ENCODE measurements around the gene SLC25A51. TPM values are rescaled to one million over a fixed set of nuclear protein-coding genes. Genes with fewer than 3 reads are reported as not detected.
"Not testable (repeated sequence)": the region's sequence is repeated elsewhere in the genome, so short reads cannot be mapped to it uniquely, and the experiment has no call there.

SLC25A51 gene
- polyA plus RNA-seq, 1 donor: 12.5 TPM

GRCh38 chr9:37904445-37905130, 661 bp upstream of the SLC25A51 start:
- no peak for DNase-seq (ENCODE audit: low read depth)

- DNase-seq (ENCODE audit: low read depth): no peak
Observed at GRCh38 chr9:37902796-37903646, 906 bp downstream of the SLC25A51 start.

GRCh38 chr9:37902131-37902530, 1.8 kb downstream of the SLC25A51 start:
- no peak for DNase-seq (ENCODE audit: low read depth)

- DNase-seq (ENCODE audit: low read depth): no peak
Observed at GRCh38 chr9:37899041-37899440, 4.9 kb downstream of the SLC25A51 start.

- no peak for DNase-seq (ENCODE audit: low read depth)
Observed at GRCh38 chr9:37897665-37898064, 6.3 kb downstream of the SLC25A51 start.

GRCh38 chr9:37892063-37892462, 11.9 kb downstream of the SLC25A51 start:
- DNase-seq (ENCODE audit: low read depth): no peak

- not testable (repeated sequence) for DNase-seq (ENCODE audit: low read depth)
Observed at GRCh38 chr9:37891042-37891441, 12.9 kb downstream of the SLC25A51 start.

- DNase-seq (ENCODE audit: low read depth): no peak
Observed at GRCh38 chr9:37889536-37889935, 14.4 kb downstream of the SLC25A51 start.

- DNase-seq (ENCODE audit: low read depth): not testable (repeated sequence)
Observed at GRCh38 chr9:37887977-37888583, 15.8 kb downstream of the SLC25A51 start.

- DNase-seq (ENCODE audit: low read depth): no peak
Observed at GRCh38 chr9:37880916-37881479, 22.9 kb downstream of the SLC25A51 start.

- no peak for DNase-seq (ENCODE audit: low read depth)
Observed at GRCh38 chr9:37876376-37876775, 27.6 kb downstream of the SLC25A51 start.

- DNase-seq (ENCODE audit: low read depth): no peak
Observed at GRCh38 chr9:37873955-37874354, 30.0 kb downstream of the SLC25A51 start.

GRCh38 chr9:37870799-37871176, 33.1 kb downstream of the SLC25A51 start:
- DNase-seq (ENCODE audit: low read depth): no peak

- DNase-seq (ENCODE audit: low read depth): no peak
Observed at GRCh38 chr9:37870081-37870798, 33.7 kb downstream of the SLC25A51 start.

GRCh38 chr9:37862530-37862929, 41.4 kb downstream of the SLC25A51 start:
- DNase-seq (ENCODE audit: low read depth): no peak

- DNase-seq (ENCODE audit: low read depth): no peak
Observed at GRCh38 chr9:37859043-37859442, 44.9 kb downstream of the SLC25A51 start.

- DNase-seq (ENCODE audit: low read depth): no peak
Observed at GRCh38 chr9:37856551-37856950, 47.4 kb downstream of the SLC25A51 start.

- DNase-seq (ENCODE audit: low read depth): no peak
Observed at GRCh38 chr9:37852222-37852621, 51.7 kb downstream of the SLC25A51 start.

- DNase-seq (ENCODE audit: low read depth): no peak
Observed at GRCh38 chr9:37840560-37841194, 63.2 kb downstream of the SLC25A51 start.

- no peak for DNase-seq (ENCODE audit: low read depth)
Observed at GRCh38 chr9:37839496-37840461, 64.1 kb downstream of the SLC25A51 start.

Measured in forelimb muscle (tissue), 1 donor.